OCI-LY1 (cell line): Measurements from ENCODE around the gene ZNF195.

Experiments
- EZH2 ChIP-seq: fragments of 200-600 bp; sonication (generic), shearing (Covaris generic); IDR thresholded peaks from 2 replicates; pipeline ENCODE4 v1.8.0; 2017; ENCODE audit warnings: borderline replicate concordance, mixed run types, mild to moderate bottlenecking, antibody characterized with exemption, low read length, moderate library complexity, mixed read lengths
- TF ChIP-seq, protein P1 (sequence below): fragments of 200-600 bp; sonication (generic), shearing (Covaris generic); IDR thresholded peaks from 2 replicates; pipeline ENCODE4 v1.5.1; 2017; ENCODE audit warnings: mild to moderate bottlenecking, antibody characterized with exemption, low read length, moderate library complexity, mixed read lengths

DNA sequence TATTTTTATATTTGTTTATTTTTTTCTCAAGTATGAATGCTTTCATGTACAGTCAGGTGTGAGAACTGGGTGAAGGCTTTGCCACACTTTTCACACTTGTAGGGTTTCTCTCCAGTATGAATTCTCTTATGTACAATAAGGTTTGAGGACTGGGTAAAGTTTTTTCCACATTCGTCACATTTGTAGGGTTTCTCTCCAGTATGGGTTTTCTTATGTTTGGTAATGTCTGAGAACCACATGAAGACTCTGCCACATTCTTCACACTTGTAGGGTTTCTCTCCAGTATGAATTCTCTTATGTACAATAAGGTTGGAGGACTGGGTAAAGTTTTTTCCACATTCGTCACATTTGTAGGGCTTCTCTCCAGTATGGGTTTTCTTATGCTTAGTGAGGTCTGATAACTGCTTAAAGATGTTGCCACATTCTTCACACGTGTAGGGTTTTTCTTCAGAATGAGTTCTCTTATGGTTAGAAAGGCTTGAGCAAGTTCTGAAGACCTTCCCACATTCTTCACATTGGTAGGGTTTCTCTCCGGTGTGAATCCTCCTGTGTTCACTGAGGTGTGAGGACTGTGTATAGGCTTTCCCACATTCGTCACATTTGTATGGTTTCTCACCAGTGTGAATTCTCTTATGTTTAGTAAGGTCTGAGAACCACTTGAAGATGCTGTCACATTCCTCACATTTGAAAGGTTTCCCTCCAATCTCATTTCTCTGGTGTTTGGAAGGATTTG, 19.7 kb downstream of the ZNF195 start:
- TF ChIP-seq, protein P1, sequence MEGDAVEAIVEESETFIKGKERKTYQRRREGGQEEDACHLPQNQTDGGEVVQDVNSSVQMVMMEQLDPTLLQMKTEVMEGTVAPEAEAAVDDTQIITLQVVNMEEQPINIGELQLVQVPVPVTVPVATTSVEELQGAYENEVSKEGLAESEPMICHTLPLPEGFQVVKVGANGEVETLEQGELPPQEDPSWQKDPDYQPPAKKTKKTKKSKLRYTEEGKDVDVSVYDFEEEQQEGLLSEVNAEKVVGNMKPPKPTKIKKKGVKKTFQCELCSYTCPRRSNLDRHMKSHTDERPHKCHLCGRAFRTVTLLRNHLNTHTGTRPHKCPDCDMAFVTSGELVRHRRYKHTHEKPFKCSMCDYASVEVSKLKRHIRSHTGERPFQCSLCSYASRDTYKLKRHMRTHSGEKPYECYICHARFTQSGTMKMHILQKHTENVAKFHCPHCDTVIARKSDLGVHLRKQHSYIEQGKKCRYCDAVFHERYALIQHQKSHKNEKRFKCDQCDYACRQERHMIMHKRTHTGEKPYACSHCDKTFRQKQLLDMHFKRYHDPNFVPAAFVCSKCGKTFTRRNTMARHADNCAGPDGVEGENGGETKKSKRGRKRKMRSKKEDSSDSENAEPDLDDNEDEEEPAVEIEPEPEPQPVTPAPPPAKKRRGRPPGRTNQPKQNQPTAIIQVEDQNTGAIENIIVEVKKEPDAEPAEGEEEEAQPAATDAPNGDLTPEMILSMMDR: no peak
- TF ChIP-seq EZH2: no peak
